ENCODE data around the gene PTPRE. TPM values are rescaled to one million over a fixed set of nuclear protein-coding genes. Genes with fewer than 3 reads are reported as not detected.
A peak's percentile ranks its signal among the peaks of the same experiment; 100 is the strongest.
"Not testable (repeated sequence)": the region's sequence is repeated elsewhere in the genome, so short reads cannot be mapped to it uniquely, and the experiment has no call there.

PTPRE gene
- total RNA-seq, 3 donors from 2014 or later: 11.8 to 42.9 (median 25.6) TPM

- H3K27ac ChIP-seq: peak overlapping the region; percentile 42 to 74
- H3K4me3 ChIP-seq: no peak overlapping the region
- TF ChIP-seq POLR2AphosphoS5 (IDR thresholded peaks at IDR 0.05): no peak
- DNase-seq (ENCODE audit: low spot score in 2 of 2): peak in 1 of 2 donors; percentile 62
- no peaks in the 10 kb centered on the region for H3K27me3 ChIP-seq
- peaks cover 0 to 10% of the 10 kb centered on the region in 2 donors for H3K4me1 ChIP-seq
- no peaks in the 10 kb centered on the region for H3K9me3 ChIP-seq
- no peaks in the 10 kb centered on the region for H3K36me3 ChIP-seq
- intact Hi-C loops (cut with DNase I; ENCODE audit: low total_unique reads): no loop called here
Measured at GRCh38 chr10:127987467-127988380, 80.8 kb downstream of the PTPRE start.

DNA sequence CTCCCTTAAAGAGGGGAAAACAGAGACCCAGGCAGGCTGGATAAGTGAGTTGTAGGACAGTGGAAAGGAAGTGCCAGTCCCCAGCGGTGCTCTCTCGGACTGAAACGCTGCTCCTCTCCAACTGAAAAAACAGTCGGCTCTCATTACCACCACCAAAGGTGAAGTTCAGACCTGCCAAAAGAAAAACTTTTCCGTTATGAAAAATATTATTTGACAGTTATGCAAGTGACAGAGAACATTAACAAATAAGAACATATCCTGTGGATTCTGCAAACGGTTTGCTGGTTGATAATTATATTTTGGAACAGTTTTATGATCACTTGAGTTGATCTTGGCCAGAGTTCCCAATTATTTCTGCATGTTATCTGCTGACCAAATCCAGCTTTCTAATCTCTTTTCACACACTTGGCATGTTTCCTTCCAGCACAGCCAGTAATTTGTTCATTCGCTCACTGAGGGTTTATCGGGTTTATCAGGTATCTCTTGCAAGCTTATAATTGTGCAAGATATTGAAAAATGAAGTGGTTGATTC, 82.6 kb downstream of the PTPRE start:
- H3K9me3 ChIP-seq: no peaks in the 10 kb centered on the region
- TF ChIP-seq POLR2AphosphoS5 (IDR thresholded peaks at IDR 0.05) (no peak), POLR2A (IDR thresholded peaks at IDR 0.05) (no peak), CTCF (IDR thresholded peaks at IDR 0.05) (no peak)
- peaks cover 0 to 10% of the 10 kb centered on the region in 2 donors for H3K4me1 ChIP-seq
- no peak overlapping the region for H3K4me3 ChIP-seq
- intact Hi-C loops (cut with DNase I; ENCODE audit: low total_unique reads): no loop called here
- no peaks in the 10 kb centered on the region for H3K27me3 ChIP-seq
- peak overlapping the region in 1 of 2 donors; percentile 91 for H3K27ac ChIP-seq
- no peaks in the 10 kb centered on the region for H3K36me3 ChIP-seq
- DNase-seq (ENCODE audit: low spot score in 2 of 2): no peak

- H3K36me3 ChIP-seq; H3K9me3 ChIP-seq; H3K27me3 ChIP-seq; H3K4me1 ChIP-seq; DNase-seq (ENCODE audit: low spot score in 2 of 2); H3K4me3 ChIP-seq; intact Hi-C loops (cut with DNase I; ENCODE audit: low total_unique reads): not testable (repeated sequence)
- peak overlapping the region; percentile 48 to 91 for H3K27ac ChIP-seq
Measured at GRCh38 chr10:127990132-127990788, 83.4 kb downstream of the PTPRE start.

GRCh38 chr10:127990846-127991542, 84.1 kb downstream of the PTPRE start:
- Histone ChIP-seq H3K9me3 (no peaks in the 10 kb centered on the region), H3K4me3 (peak overlapping the region in 1 of 3 donors; percentile 24), H3K36me3 (no peaks in the 10 kb centered on the region), H3K4me1 (peaks cover 0 to 10% of the 10 kb centered on the region in 2 donors), H3K27ac (peak overlapping the region; percentile 48 to 91), H3K27me3 (no peaks in the 10 kb centered on the region)
- intact Hi-C loops (cut with DNase I; ENCODE audit: low total_unique reads): no loop called here
- TF ChIP-seq CTCF (IDR thresholded peaks at IDR 0.05) (no peak), POLR2AphosphoS5 (IDR thresholded peaks at IDR 0.05) (peak in 1 of 3 donors; percentile 19)
- no peak for DNase-seq (ENCODE audit: low spot score in 2 of 2)

- no peaks in the 10 kb centered on the region for H3K36me3 ChIP-seq
- H3K27me3 ChIP-seq: no peaks in the 10 kb centered on the region
- no peaks in the 10 kb centered on the region for H3K9me3 ChIP-seq
- no peak for DNase-seq (ENCODE audit: low spot score in 2 of 2)
- peaks cover 0 to 10% of the 10 kb centered on the region in 2 donors for H3K4me1 ChIP-seq
- intact Hi-C loops (cut with DNase I; ENCODE audit: low total_unique reads): no loop called here
- peak overlapping the region; percentile 48 to 91 for H3K27ac ChIP-seq
- no peak for TF ChIP-seq CTCF (IDR thresholded peaks at IDR 0.05)
- no peak for TF ChIP-seq POLR2AphosphoS5 (IDR thresholded peaks at IDR 0.05)
- no peak for TF ChIP-seq POLR2A (IDR thresholded peaks at IDR 0.05)
- H3K4me3 ChIP-seq: peak overlapping the region in 1 of 3 donors; percentile 24
Measured at GRCh38 chr10:127991543-127992255, 84.8 kb downstream of the PTPRE start.

All from breast epithelium (tissue), 4 donors.